HG02970 (cell line): ENCODE data around the gene CATSPERZ.

Source experiments
- ATAC-seq: cut with Tn5 transposase; IDR thresholded peaks from one replicate; pipeline ENCODE4 v1.9.1; 2021; ENCODE audit warnings: mild to moderate bottlenecking, moderate library complexity, moderate number of reproducible peaks; ENCODE audit not compliant: unreplicated experiment, low FRiP score

CATSPERZ gene

GRCh38 chr11:64284048-64284961 is 15.9 kb upstream of the CATSPERZ start, which contains the start of gene BAD:
Gene BAD (minus strand): TSS chr11:64284665. CDS start chr11:64284368, 297 bp downstream.
- ATAC-seq, result peak; percentile 39

- ATAC-seq, result peak; percentile 70
Observed at GRCh38 chr11:64284962-64285884, 14.9 kb upstream of the CATSPERZ start, which contains the start of gene GPR137. Gene GPR137 (plus strand): TSS chr11:64285848. CDS start chr11:64286525, 677 bp downstream.

GRCh38 chr11:64285885-64286800 is 14.0 kb upstream of the CATSPERZ start:
- ATAC-seq, result no peak

- ATAC-seq, result no peak
Observed at GRCh38 chr11:64286801-64287159, 13.4 kb upstream of the CATSPERZ start.

GRCh38 chr11:64287676-64288352 is 12.3 kb upstream of the CATSPERZ start:
- no peak for ATAC-seq

GRCh38 chr11:64288353-64288750 is 11.8 kb upstream of the CATSPERZ start:
- no peak for ATAC-seq

GRCh38 chr11:64289002-64289564 is 11.1 kb upstream of the CATSPERZ start:
- no peak for ATAC-seq

GRCh38 chr11:64290352-64291261 is 9.6 kb upstream of the CATSPERZ start:
- no peak for ATAC-seq

GRCh38 chr11:64291262-64291751 is 8.9 kb upstream of the CATSPERZ start, which contains the start of gene KCNK4:
Gene KCNK4 (plus strand): TSS chr11:64291302. CDS start chr11:64293019, 1,717 bp downstream.
- ATAC-seq, result no peak

GRCh38 chr11:64291752-64292459 is 8.3 kb upstream of the CATSPERZ start:
- no peak for ATAC-seq

- no peak for ATAC-seq
Observed at GRCh38 chr11:64292460-64293254, 7.5 kb upstream of the CATSPERZ start.

- ATAC-seq, result no peak
Observed at GRCh38 chr11:64294774-64295173, 5.4 kb upstream of the CATSPERZ start.

GRCh38 chr11:64295760-64296159 is 4.4 kb upstream of the CATSPERZ start:
- ATAC-seq, result no peak

GRCh38 chr11:64296236-64296635 is 3.9 kb upstream of the CATSPERZ start:
- no peak for ATAC-seq

GRCh38 chr11:64296830-64297698 is 3.1 kb upstream of the CATSPERZ start:
- no peak for ATAC-seq
